B cell (primary cell): Measurements from ENCODE around the gene ARHGEF19.

Experiments
- CTCF ChIP-seq: fragments of 200-600 bp; IDR thresholded peaks from one replicate; pipeline ENCODE4 v1.8.0; 2022; ENCODE audit warnings: antibody characterized with exemption, mild to moderate bottlenecking
- EZH2 ChIP-seq: IDR thresholded peaks from 2 replicates; pipeline ENCODE4 v1.6.1; 2012; ENCODE audit warnings: borderline replicate concordance, low read depth, mild to moderate bottlenecking, moderate library complexity, low read length; ENCODE audit not compliant: insufficient read depth, poor library complexity, severe bottlenecking

DNA sequence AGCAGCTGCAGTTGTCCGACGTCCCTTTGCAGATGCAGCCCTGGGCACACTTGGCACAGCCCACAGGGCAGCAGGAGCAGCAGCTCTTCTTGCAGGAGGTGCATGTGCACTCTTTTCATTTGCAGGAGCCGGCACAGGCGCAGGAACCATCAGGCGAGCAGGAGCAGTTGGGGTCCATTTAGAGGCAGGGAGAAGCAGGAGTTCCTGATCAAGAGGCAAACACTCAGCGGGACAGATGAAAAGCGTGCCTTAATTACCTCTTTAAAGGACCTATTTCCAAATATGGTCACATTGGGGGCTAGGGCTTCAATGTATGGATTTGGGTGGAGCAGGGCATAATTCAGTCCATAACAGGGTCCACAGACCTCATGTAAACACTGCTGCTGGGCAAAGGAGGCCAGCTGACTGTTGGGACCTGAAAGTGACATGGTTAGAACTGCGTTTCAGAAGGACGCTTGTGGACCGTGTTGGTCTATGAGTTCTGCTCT lies 28.8 kb upstream of the ARHGEF19 start:
- TF ChIP-seq EZH2 (no peak), CTCF (no peak)
